Endothelial cell of umbilical vein (primary cell): ENCODE results near the gene ASTN1. TPM values are rescaled to one million over a fixed set of nuclear protein-coding genes. Genes with fewer than 3 reads are reported as not detected.

ENCODE experiments used
- BruUV-seq: library from RNA; stranded (reverse); fragments of 400-500 nt; replicated peaks from 2 replicates; lab custom pipeline; 2021; lab: Mats Ljungman, UMichigan
- CTCF ChIA-PET: fragments of 300-600, 350-600 bp; sonication (Branson Sonifier 250); formaldehyde crosslinking; loops from one replicate; lab custom pipeline; 2021; ENCODE audit warnings: antibody characterized with exemption, inconsistent platforms; lab: Charles Lee
- POLR2A ChIA-PET: fragments of 300-600, 350-600 bp; sonication (Branson Sonifier 250); formaldehyde crosslinking; loops from one replicate; lab custom pipeline; 2021; ENCODE audit warnings: antibody characterized with exemption, inconsistent platforms; lab: Charles Lee
- DNase-seq: peaks from one replicate; pipeline ENCODE4 v3.0.0-alpha.2; 2011; ENCODE audit warnings: low read depth, low spot score
- FAIRE-seq: peaks from 2 replicates; lab custom pipeline; 2011; peaks lifted over from hg19 to GRCh38; lab: Jason Lieb, UNC
- H2AFZ ChIP-seq: 2 replicates; pipeline ENCODE4 v1.6.0; 2012; ENCODE audit warnings: low read depth, low read length, control low read depth, inconsistent platforms
- H3K27ac ChIP-seq: 2 replicates; pipeline ENCODE4 v1.5.1; 2011; ENCODE audit warnings: low read depth, mild to moderate bottlenecking, control low read depth, low read length, moderate library complexity; ENCODE audit not compliant: insufficient read depth
- H3K27me3 ChIP-seq, 2 experiments: 2 replicates each; pipeline versions ENCODE4 v1.6.0 to v1.6.1; 2011; ENCODE audit warnings: low read length in 2 of 2, mixed read lengths in 1 of 2; ENCODE audit not compliant: control insufficient read depth in 2 of 2, insufficient read depth in 2 of 2
- H3K36me3 ChIP-seq, 2 experiments: 2 replicates in 1 of 2; 3 replicates in 1 of 2; pipeline ENCODE4 v1.5.1; 2011; ENCODE audit warnings: low read length in 2 of 2, mild to moderate bottlenecking in 1 of 2, moderate library complexity in 1 of 2; ENCODE audit not compliant: control insufficient read depth in 2 of 2, insufficient read depth in 2 of 2; ENCODE audit errors: extremely low read depth in 1 of 2
- H3K4me1 ChIP-seq: 3 replicates; pipeline ENCODE4 v1.5.1; 2011; ENCODE audit warnings: mild to moderate bottlenecking, low read length; ENCODE audit not compliant: control insufficient read depth, insufficient read depth; ENCODE audit errors: extremely low read depth
- H3K4me2 ChIP-seq: 2 replicates; pipeline ENCODE4 v1.6.1; 2011; ENCODE audit warnings: low read length, control low read depth, mixed read lengths; ENCODE audit not compliant: insufficient read depth
- H3K4me3 ChIP-seq, 3 experiments: fragments of 200-600 bp in 1 of 3; sonication (generic), shearing (Covaris generic) in 1 of 3; replicated peaks in 1 of 3; 2 replicates each; pipeline ENCODE4 v1.5.1; 2011 to 2016; ENCODE audit warnings: control low read depth in 3 of 3, low read length in 3 of 3, mild to moderate bottlenecking in 2 of 3, inconsistent platforms in 1 of 3, low read depth in 1 of 3, moderate library complexity in 1 of 3; ENCODE audit not compliant: insufficient read depth in 1 of 3
- H3K79me2 ChIP-seq: 2 replicates; pipeline ENCODE4 v1.6.0; 2012; ENCODE audit warnings: low read length, inconsistent platforms; ENCODE audit not compliant: control insufficient read depth, insufficient read depth
- H3K9ac ChIP-seq: replicated peaks from 2 replicates; pipeline ENCODE3; 2011; ENCODE audit warnings: low read length, control low read depth; ENCODE audit not compliant: insufficient read depth; ENCODE audit errors: extremely low read depth
- H3K9me1 ChIP-seq: replicated peaks from 3 replicates; pipeline ENCODE4 v1.6.0; 2011; ENCODE audit warnings: mild to moderate bottlenecking, low read length; ENCODE audit not compliant: control insufficient read depth, insufficient read depth; ENCODE audit errors: extremely low read depth
- H3K9me3 ChIP-seq: replicated peaks from 2 replicates; pipeline ENCODE4 v1.5.1; 2012; ENCODE audit warnings: low read length, inconsistent platforms; ENCODE audit not compliant: control insufficient read depth, insufficient read depth
- H4K20me1 ChIP-seq: replicated peaks from 2 replicates; pipeline ENCODE3; 2011; ENCODE audit warnings: mild to moderate bottlenecking, low read length; ENCODE audit not compliant: control insufficient read depth, insufficient read depth; ENCODE audit errors: extremely low read depth
- EZH2 ChIP-seq: IDR thresholded peaks from 2 replicates; pipeline ENCODE4 v1.6.1; 2012; ENCODE audit warnings: borderline replicate concordance, low read depth, mild to moderate bottlenecking, moderate library complexity, low read length, inconsistent platforms; ENCODE audit not compliant: severe bottlenecking
- GATA2 ChIP-seq: IDR thresholded peaks from 2 replicates; pipeline ENCODE4 v1.7.0; 2011; ENCODE audit warnings: low read depth, mild to moderate bottlenecking, moderate library complexity, mixed read lengths, low read length; ENCODE audit not compliant: insufficient read length, insufficient read depth
- JUN ChIP-seq: IDR thresholded peaks from 2 replicates; pipeline ENCODE4 v1.6.1; 2011; ENCODE audit warnings: borderline replicate concordance, low read depth; ENCODE audit not compliant: insufficient read length, insufficient read depth
- POLR2AphosphoS5 ChIP-seq: IDR thresholded peaks from 2 replicates; pipeline ENCODE4 v1.6.1; 2012; ENCODE audit warnings: low read depth, mild to moderate bottlenecking, control low read depth, low read length, moderate library complexity; ENCODE audit not compliant: insufficient read depth
- dilution Hi-C: fragments of 300-500 bp; cut with MboI; formaldehyde crosslinking; loops from one replicate; pipeline ENCODE4 v1.15.0; 2019; ENCODE audit warnings: low sequenced_read_pairs; ENCODE audit not compliant: extremely low pct_ligation_motif_present
- intact Hi-C: fragments of 100-400 bp; cut with micrococcal nuclease; formaldehyde crosslinking; loops from one replicate; pipeline ENCODE4 v1.10.0; 2022
- polyA plus RNA-seq, 4 experiments: library from polyadenylated mRNA; depleted of rRNA in 3 of 4; stranded (reverse) in 3 of 4; unstranded in 1 of 4; fragments of >200 nt; gene quantifications; 2 replicates each; pipeline versions ENCODE4 v1.2.1 to v1.2.3, GENCODE V29; 2011 to 2012; ENCODE audit warnings: missing spikeins in 1 of 4
- total RNA-seq: library from RNA; stranded (reverse); gene quantifications from 2 replicates; pipeline ENCODE4 v1.2.3, GENCODE V29; 2021
- TF ChIP-seq, protein P1 (sequence below), 2 donors: IDR thresholded peaks; 1 replicate in 1 of 2; 2 replicates in 1 of 2; pipeline ENCODE4 v1.5.1; 2011; ENCODE audit warnings: low read length in 2 of 2, mild to moderate bottlenecking in 2 of 2, moderate library complexity in 2 of 2, control low read depth in 1 of 2, inconsistent platforms in 1 of 2, low read depth in 1 of 2; ENCODE audit not compliant: insufficient read depth in 1 of 2; ENCODE audit errors: extremely low read depth in 1 of 2
- TF ChIP-seq, protein P2 (sequence below): IDR thresholded peaks from 2 replicates; pipeline ENCODE4 v1.6.1; 2011; ENCODE audit not compliant: insufficient read depth, insufficient read length

Gene ASTN1
- total and polyA plus RNA-seq, 2 donors (not counting 3 experiments of a cell fraction or from before 2014, with no cell fraction given), result 0.04 TPM; not detected in 1

DNA sequence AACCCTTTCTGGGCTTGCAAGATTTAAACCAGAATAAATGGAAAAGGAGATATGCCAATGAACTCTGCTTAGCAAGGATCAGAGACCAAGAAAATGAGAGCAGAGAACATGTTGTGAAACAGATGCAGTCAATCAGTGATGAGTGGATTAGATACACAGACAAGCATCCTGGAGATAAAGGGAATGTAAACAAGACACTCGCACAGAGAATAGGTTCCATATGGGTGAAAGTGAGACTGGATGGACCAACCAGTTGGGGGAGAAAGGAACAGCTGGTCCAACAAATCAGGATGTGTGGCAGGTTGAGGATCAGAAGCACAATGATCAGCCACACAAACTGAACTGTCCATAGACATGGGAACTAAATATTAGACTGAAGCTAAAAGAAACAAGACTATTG is 338.2 kb downstream of the ASTN1 start:
- FAIRE-seq, result no peak
- POLR2A ChIA-PET, result no interaction called here

More for the DNA sequence above, 338.2 kb downstream of the ASTN1 start:
- CTCF ChIA-PET, result no interaction called here
- Histone ChIP-seq H2AFZ (no peak overlapping the region), H3K9ac (no peak overlapping the region), H3K36me3 (no peaks in the 10 kb centered on the region), H3K4me3 (no peak overlapping the region), H3K27ac (no peak overlapping the region), H3K79me2 (no peaks in the 10 kb centered on the region), H3K4me2 (no peak overlapping the region), H3K27me3 (no peaks in the 10 kb centered on the region), H4K20me1 (no peaks in the 10 kb centered on the region), H3K4me1 (no peaks in the 10 kb centered on the region), H3K9me3 (no peaks in the 10 kb centered on the region), H3K9me1 (no peaks in the 10 kb centered on the region)
- no peak for DNase-seq
- TF ChIP-seq JUN (no peak), EZH2 (no peak), POLR2AphosphoS5 (no peak), GATA2 (no peak)
- TF ChIP-seq, protein P1, sequence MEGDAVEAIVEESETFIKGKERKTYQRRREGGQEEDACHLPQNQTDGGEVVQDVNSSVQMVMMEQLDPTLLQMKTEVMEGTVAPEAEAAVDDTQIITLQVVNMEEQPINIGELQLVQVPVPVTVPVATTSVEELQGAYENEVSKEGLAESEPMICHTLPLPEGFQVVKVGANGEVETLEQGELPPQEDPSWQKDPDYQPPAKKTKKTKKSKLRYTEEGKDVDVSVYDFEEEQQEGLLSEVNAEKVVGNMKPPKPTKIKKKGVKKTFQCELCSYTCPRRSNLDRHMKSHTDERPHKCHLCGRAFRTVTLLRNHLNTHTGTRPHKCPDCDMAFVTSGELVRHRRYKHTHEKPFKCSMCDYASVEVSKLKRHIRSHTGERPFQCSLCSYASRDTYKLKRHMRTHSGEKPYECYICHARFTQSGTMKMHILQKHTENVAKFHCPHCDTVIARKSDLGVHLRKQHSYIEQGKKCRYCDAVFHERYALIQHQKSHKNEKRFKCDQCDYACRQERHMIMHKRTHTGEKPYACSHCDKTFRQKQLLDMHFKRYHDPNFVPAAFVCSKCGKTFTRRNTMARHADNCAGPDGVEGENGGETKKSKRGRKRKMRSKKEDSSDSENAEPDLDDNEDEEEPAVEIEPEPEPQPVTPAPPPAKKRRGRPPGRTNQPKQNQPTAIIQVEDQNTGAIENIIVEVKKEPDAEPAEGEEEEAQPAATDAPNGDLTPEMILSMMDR (IDR thresholded peaks at IDR 0.05; ENCODE audit: extremely low read depth in 1 of 2, insufficient read depth in 1 of 2, low read depth in 1 of 2, low read length in 2 of 2), result no peak
- TF ChIP-seq, protein P2, sequence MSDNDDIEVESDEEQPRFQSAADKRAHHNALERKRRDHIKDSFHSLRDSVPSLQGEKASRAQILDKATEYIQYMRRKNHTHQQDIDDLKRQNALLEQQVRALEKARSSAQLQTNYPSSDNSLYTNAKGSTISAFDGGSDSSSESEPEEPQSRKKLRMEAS, result no peak
- intact Hi-C loops, result no loop called here
- no TSS peak for BruUV-seq
- dilution Hi-C loops, result no loop called here
